Measurements from ENCODE around the gene MYO18A.
A peak's percentile ranks its signal among the peaks of the same experiment; 100 is the strongest.

MYO18A gene

DNA sequence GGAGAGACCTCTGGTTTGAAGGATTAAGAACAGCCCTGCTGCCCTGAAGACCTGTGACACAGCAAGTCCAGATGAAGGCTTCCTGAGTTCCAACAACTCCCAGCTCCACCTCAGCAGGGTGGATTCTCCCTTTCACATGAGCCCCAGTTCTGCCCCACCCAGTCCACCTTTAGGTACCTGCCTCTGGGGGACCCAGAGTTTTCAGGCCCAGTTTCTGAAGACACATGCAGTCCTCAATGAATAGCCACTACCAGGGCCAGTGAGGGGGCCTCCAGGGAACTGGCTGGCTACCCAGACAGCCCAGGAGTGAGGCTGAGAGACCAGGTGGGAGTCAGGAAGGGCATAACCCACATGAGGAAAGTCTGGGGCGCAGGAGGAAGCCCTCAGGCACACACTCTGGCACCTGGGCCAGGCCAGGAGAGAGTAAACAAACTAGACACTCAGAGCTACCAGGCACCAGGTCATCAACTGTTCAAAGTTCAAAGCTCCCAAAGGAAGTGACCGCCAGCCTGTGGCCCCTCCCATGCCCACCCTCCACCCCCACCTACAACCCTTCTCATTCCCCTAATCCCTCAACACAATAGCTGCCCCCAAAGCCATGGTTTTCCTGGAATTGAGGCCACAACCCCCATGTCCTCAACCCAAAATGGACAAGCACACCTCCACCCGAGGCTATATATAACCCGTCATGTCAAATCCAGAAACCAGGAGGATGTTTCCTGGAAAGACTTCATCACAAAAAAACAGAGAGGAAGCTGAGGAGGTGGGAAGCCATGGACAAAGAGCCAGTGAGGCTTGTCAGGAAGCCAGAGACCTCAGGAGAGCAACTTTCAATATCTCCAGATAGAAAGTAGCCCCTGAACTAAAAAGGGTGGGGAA lies 2.1 kb downstream of the MYO18A start:
- no peak overlapping the region for H3K4me3 ChIP-seq (replicated peaks; ENCODE audit: insufficient read depth, low read length)
- DNase-seq (ENCODE audit: low read depth in 1 of 2, low spot score in 1 of 2), result no peak
- no peak overlapping the region for H3K27ac ChIP-seq (replicated peaks)
- TF ChIP-seq, protein P1, sequence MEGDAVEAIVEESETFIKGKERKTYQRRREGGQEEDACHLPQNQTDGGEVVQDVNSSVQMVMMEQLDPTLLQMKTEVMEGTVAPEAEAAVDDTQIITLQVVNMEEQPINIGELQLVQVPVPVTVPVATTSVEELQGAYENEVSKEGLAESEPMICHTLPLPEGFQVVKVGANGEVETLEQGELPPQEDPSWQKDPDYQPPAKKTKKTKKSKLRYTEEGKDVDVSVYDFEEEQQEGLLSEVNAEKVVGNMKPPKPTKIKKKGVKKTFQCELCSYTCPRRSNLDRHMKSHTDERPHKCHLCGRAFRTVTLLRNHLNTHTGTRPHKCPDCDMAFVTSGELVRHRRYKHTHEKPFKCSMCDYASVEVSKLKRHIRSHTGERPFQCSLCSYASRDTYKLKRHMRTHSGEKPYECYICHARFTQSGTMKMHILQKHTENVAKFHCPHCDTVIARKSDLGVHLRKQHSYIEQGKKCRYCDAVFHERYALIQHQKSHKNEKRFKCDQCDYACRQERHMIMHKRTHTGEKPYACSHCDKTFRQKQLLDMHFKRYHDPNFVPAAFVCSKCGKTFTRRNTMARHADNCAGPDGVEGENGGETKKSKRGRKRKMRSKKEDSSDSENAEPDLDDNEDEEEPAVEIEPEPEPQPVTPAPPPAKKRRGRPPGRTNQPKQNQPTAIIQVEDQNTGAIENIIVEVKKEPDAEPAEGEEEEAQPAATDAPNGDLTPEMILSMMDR (IDR thresholded peaks at IDR 0.05; ENCODE audit: insufficient read depth, low read length), result no peak
- TF ChIP-seq POLR2AphosphoS5 (IDR thresholded peaks at IDR 0.05; ENCODE audit: low read depth) (no peak), SPI1 (IDR thresholded peaks at IDR 0.05; ENCODE audit: borderline replicate concordance, low read depth) (no peak), GABPA (IDR thresholded peaks at IDR 0.05; ENCODE audit: low read depth) (no peak)
- TF ChIP-seq, protein P2, sequence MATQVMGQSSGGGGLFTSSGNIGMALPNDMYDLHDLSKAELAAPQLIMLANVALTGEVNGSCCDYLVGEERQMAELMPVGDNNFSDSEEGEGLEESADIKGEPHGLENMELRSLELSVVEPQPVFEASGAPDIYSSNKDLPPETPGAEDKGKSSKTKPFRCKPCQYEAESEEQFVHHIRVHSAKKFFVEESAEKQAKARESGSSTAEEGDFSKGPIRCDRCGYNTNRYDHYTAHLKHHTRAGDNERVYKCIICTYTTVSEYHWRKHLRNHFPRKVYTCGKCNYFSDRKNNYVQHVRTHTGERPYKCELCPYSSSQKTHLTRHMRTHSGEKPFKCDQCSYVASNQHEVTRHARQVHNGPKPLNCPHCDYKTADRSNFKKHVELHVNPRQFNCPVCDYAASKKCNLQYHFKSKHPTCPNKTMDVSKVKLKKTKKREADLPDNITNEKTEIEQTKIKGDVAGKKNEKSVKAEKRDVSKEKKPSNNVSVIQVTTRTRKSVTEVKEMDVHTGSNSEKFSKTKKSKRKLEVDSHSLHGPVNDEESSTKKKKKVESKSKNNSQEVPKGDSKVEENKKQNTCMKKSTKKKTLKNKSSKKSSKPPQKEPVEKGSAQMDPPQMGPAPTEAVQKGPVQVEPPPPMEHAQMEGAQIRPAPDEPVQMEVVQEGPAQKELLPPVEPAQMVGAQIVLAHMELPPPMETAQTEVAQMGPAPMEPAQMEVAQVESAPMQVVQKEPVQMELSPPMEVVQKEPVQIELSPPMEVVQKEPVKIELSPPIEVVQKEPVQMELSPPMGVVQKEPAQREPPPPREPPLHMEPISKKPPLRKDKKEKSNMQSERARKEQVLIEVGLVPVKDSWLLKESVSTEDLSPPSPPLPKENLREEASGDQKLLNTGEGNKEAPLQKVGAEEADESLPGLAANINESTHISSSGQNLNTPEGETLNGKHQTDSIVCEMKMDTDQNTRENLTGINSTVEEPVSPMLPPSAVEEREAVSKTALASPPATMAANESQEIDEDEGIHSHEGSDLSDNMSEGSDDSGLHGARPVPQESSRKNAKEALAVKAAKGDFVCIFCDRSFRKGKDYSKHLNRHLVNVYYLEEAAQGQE (IDR thresholded peaks at IDR 0.05; ENCODE audit: insufficient replicate concordance, low read depth), result no peak
- no peaks in the 10 kb centered on the region for H3K27me3 ChIP-seq (ENCODE audit: insufficient read depth, poor library complexity, severe bottlenecking)

DNA sequence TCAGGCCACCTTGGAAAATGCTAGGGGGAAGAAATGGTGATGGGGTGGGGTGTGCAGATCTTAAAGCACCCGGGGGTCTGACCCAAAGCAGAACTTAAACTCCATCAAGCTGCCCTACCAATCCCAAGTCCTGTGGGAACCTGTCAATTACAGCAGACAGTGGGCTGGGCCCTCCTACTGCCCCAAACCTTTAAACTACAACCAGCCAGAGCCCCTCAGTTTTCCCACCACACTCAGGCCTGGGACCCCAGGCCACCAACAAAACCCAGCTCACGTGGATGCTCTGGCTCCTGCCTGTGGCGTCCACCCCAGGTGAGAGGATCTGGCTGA lies 2.7 kb downstream of the MYO18A start:
- no peak for TF ChIP-seq GABPA (IDR thresholded peaks at IDR 0.05; ENCODE audit: low read depth)
- TF ChIP-seq POLR2AphosphoS5 (IDR thresholded peaks at IDR 0.05; ENCODE audit: low read depth), result no peak
- TF ChIP-seq, protein P1 (IDR thresholded peaks at IDR 0.05; ENCODE audit: insufficient read depth, low read length), result no peak
- TF ChIP-seq SPI1 (IDR thresholded peaks at IDR 0.05; ENCODE audit: borderline replicate concordance, low read depth), result no peak
- TF ChIP-seq, protein P2 (IDR thresholded peaks at IDR 0.05; ENCODE audit: insufficient replicate concordance, low read depth), result no peak
- Histone ChIP-seq H3K4me3 (replicated peaks; ENCODE audit: insufficient read depth, low read length) (no peak overlapping the region), H3K27ac (replicated peaks) (no peak overlapping the region), H3K27me3 (ENCODE audit: insufficient read depth, poor library complexity, severe bottlenecking) (no peaks in the 10 kb centered on the region)
- no peak for DNase-seq (ENCODE audit: low read depth in 1 of 2, low spot score in 1 of 2)

DNA sequence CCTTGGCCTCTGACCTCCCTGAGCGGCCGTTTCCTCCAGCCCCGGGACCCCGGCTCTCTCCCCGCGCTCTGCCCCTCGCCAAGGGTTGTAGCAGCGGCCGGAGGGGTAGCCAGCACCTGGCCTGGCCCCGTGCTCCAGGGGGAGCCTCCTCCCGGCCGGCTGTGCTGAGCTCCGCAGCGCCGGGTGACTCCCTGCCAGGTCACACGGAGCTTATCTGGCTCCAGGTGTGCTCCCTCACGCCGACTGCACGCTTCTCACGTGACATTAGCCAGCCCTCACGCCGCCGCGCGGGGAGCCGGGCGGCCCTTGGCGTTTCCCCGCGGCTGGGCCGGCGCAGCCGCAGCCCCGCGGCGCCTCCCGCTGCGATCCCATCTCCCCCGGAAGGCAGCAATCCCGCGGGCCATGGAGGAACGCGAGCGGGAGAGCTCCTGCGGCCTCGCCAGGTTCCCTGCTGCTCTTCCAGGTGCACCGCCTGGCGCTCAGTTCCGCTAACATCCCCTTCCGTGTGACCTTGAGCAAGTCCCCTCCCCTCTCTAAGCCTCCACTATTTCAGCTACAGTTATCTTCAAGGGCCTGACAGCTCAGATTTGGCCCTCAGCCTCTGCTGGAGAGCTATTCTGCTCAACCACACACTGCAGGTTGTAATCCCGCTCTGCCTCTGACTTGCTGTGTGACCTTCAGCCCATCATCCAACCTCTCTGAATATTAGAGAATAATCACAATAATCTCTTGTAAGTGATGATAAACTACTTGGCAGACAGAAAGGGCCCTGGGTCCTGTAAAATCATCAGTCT lies 3.4 kb downstream of the MYO18A start:
- DNase-seq (ENCODE audit: low read depth in 1 of 2, low spot score in 1 of 2), result peak; percentile 44 to 66
- Histone ChIP-seq H3K27me3 (ENCODE audit: insufficient read depth, poor library complexity, severe bottlenecking) (no peaks in the 10 kb centered on the region), H3K4me3 (replicated peaks; ENCODE audit: insufficient read depth, low read length) (peak overlapping the region; percentile 55), H3K27ac (replicated peaks) (peak overlapping the region; percentile 28)
- TF ChIP-seq GABPA (IDR thresholded peaks at IDR 0.05; ENCODE audit: low read depth) (peak; percentile 16; the same call in 1 of the 2 replicates), POLR2AphosphoS5 (IDR thresholded peaks at IDR 0.05; ENCODE audit: low read depth) (no peak), SPI1 (IDR thresholded peaks at IDR 0.05; ENCODE audit: borderline replicate concordance, low read depth) (no peak)
- TF ChIP-seq, protein P2 (IDR thresholded peaks at IDR 0.05; ENCODE audit: insufficient replicate concordance, low read depth), result no peak
